Measurements from ENCODE around the gene ARHGAP45. TPM values are rescaled to one million over a fixed set of nuclear protein-coding genes. Genes with fewer than 3 reads are reported as not detected.

ARHGAP45 gene
- total RNA-seq, 6 experiments from 2014 or later, result 4.2 to 10.0 (median 7.3) TPM

DNA sequence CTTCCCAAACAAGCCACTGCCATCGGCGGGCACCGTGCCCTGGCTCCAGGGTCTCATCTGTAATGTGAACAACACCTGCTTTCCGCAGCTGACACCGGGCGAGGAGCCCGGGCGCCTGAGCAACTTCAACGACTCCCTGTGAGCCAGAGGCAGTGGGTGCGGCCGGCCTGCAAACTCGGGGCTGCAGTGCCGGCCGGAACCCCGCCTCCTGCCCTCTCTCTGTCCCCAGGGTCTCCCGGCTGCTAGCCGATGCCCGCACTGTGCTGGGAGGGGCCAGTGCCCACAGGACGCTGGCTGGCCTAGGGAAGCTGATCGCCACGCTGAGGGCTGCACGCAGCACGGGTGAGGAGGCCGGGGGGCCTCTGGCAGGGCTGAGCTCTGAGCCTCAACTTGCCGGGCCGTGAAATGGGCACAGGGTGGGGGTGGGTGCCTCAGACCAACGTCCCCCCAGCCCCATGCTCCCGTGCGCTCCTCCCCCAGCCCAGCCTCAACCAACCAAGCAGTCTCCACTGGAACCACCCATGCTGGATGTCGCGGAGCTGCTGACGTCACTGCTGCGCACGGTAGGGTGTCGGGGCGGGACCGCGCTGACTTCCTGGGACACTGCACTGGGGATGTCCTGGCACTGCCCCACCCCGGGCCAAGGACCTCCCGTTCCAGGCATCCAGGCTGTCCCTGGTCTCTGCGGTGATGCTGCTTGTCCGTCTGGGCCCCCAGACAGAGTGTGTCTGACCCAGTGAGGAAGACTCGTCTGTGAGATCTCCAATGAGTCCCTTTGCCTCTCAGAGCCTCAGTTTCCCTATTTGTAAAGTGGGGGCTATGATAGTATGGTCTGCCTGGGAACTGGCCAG, 24.9 kb upstream of the ARHGAP45 start:
- TF ChIP-seq POLR2A (IDR thresholded peaks at IDR 0.05), result no peak
- TF ChIP-seq, protein P1, sequence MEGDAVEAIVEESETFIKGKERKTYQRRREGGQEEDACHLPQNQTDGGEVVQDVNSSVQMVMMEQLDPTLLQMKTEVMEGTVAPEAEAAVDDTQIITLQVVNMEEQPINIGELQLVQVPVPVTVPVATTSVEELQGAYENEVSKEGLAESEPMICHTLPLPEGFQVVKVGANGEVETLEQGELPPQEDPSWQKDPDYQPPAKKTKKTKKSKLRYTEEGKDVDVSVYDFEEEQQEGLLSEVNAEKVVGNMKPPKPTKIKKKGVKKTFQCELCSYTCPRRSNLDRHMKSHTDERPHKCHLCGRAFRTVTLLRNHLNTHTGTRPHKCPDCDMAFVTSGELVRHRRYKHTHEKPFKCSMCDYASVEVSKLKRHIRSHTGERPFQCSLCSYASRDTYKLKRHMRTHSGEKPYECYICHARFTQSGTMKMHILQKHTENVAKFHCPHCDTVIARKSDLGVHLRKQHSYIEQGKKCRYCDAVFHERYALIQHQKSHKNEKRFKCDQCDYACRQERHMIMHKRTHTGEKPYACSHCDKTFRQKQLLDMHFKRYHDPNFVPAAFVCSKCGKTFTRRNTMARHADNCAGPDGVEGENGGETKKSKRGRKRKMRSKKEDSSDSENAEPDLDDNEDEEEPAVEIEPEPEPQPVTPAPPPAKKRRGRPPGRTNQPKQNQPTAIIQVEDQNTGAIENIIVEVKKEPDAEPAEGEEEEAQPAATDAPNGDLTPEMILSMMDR (IDR thresholded peaks at IDR 0.05), result no peak
- DNase-seq (peak in 2 of 3 donors; percentile 24 to 60), ATAC-seq (no peak)
- H3K4me1 ChIP-seq, result peaks cover 0 to 10% (median 3%) of the 10 kb centered on the region in 4 donors
- H3K9me3 ChIP-seq, result no peaks in the 10 kb centered on the region
- no peaks in the 10 kb centered on the region for H3K36me3 ChIP-seq
- no peak overlapping the region for H3K27ac ChIP-seq
- 80% methylated on average over 1 of the region's 43 CpGs for WGBS (ENCODE audit: insufficient coverage, low coverage, low lambda C conversion rate, missing lambda C conversion rate)
- H3K27me3 ChIP-seq, result no peaks in the 10 kb centered on the region
- intact Hi-C loops (cut with DNase I), result no loop called here
- H3K4me3 ChIP-seq, result no peak overlapping the region

DNA sequence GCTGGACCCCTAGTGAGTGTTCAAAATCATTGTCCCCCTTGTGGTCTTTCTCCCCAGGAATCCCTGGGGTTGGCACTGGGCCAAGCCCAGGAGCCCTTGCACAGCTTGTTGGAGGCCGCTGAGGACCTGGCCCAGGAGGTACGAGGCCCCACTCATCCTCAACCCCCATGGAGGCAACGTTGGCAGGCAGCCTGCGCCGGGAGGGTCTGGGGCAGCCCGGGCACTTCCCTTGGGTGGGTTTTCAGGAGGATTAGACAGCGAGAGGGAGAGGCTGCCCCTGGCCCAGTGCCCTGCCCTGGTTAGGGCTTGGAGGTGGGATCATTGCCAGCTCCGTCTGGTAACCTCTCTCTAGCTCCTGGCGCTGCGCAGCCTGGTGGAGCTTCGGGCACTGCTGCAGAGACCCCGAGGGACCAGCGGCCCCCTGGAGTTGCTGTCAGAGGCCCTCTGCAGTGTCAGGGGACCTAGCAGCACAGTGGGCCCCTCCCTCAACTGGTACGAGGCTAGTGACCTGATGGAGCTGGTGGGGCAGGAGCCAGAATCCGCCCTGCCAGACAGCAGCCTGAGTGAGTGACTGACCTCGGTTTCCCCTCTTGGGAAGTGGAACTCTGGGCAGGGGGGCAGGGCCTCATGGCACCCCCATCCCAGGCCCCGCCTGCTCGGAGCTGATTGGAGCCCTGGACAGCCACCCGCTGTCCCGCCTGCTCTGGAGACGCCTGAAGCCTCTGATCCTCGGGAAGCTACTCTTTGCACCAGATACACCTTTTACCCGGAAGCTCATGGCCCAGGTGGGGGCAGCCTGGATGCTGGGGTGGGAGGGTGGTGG, 24.1 kb upstream of the ARHGAP45 start:
- Histone ChIP-seq H3K9me3 (no peaks in the 10 kb centered on the region), H3K4me1 (peaks cover 0 to 10% (median 3%) of the 10 kb centered on the region in 4 donors), H3K36me3 (no peaks in the 10 kb centered on the region), H3K27ac (no peak overlapping the region), H3K27me3 (no peaks in the 10 kb centered on the region), H3K4me3 (no peak overlapping the region)
- peak in 1 of 3 donors; percentile 33 for DNase-seq
- intact Hi-C loops (cut with DNase I), result no loop called here
- TF ChIP-seq, protein P1 (IDR thresholded peaks at IDR 0.05), result no peak
- TF ChIP-seq POLR2A (IDR thresholded peaks at IDR 0.05), result no peak
- no peak for ATAC-seq
- 60% methylated on average over 3 of the region's 23 CpGs for WGBS (ENCODE audit: insufficient coverage, low coverage, low lambda C conversion rate, missing lambda C conversion rate)

DNA sequence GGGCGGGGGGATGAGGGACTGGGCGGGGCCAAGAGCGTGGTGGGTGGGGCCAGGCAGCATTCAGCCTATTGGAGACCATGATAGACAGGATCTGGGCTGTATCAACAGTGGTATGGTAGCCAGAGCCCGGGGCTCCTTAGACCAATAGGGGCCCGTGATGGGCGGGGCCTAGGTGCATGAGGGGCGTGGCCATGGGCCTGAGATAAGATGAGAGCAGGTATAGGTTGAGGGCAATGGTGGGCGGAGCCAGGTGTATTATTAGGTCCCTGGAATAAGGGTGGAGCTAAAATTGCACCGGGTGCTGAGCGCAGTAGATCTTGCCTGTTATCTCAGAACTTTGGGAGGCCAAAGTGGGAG, 21.7 kb upstream of the ARHGAP45 start:
- Histone ChIP-seq H3K27ac (no peak overlapping the region), H3K36me3 (no peaks in the 10 kb centered on the region), H3K4me3 (no peak overlapping the region), H3K4me1 (peaks cover 0 to 5% (median 0%) of the 10 kb centered on the region in 4 donors), H3K27me3 (no peaks in the 10 kb centered on the region), H3K9me3 (no peaks in the 10 kb centered on the region)
- ATAC-seq (no peak), DNase-seq (peak in 1 of 3 donors; percentile 28)
- TF ChIP-seq, protein P1 (IDR thresholded peaks at IDR 0.05), result no peak
- no peak for TF ChIP-seq POLR2A (IDR thresholded peaks at IDR 0.05)
- 8% methylated on average over 2 of the region's 10 CpGs for WGBS (ENCODE audit: insufficient coverage, low coverage, low lambda C conversion rate, missing lambda C conversion rate)
- intact Hi-C loops (cut with DNase I), result no loop called here

DNA sequence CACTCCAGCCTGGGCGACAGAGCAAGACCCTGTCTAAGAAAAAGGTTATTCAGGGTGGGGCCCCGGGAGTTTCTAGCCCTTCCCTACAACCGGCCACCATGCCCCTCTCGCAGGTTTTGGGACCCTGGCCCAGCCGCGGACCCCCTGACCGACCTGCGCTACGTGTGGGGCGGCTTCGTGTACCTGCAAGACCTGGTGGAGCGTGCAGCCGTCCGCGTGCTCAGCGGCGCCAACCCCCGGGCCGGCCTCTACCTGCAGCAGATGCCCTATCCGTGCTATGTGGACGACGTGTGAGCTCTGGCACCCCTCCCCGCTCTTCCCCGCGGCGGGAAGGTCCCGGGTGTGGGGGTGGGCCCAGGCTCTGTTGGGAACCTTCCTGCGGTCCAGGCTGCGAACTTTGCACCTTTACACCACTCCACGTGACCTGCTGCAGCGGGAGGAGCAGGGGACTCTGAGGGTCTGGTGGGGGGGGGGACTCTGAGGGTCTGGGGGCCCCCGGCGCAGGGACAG, 20.8 kb upstream of the ARHGAP45 start:
- intact Hi-C loops (cut with DNase I), result no loop called here
- DNase-seq (peak in 1 of 3 donors; percentile 15), ATAC-seq (no peak)
- TF ChIP-seq, protein P1 (IDR thresholded peaks at IDR 0.05), result no peak
- no peak for TF ChIP-seq POLR2A (IDR thresholded peaks at IDR 0.05)
- WGBS (ENCODE audit: insufficient coverage, low coverage, low lambda C conversion rate, missing lambda C conversion rate), result no CpG with 5 or more reads among the region's 33 CpGs
- no peaks in the 10 kb centered on the region for H3K4me1 ChIP-seq
- no peaks in the 10 kb centered on the region for H3K27me3 ChIP-seq
- no peaks in the 10 kb centered on the region for H3K36me3 ChIP-seq
- H3K9me3 ChIP-seq, result no peaks in the 10 kb centered on the region
- no peak overlapping the region for H3K4me3 ChIP-seq
- H3K27ac ChIP-seq, result no peak overlapping the region

All from right lobe of liver (tissue), 6 donors.